Caco-2 (cell line): ENCODE data around the gene FAM43B. TPM values are rescaled to one million over a fixed set of nuclear protein-coding genes. Genes with fewer than 3 reads are reported as not detected.

ENCODE experiments used
- BruUV-seq: library from RNA; stranded (reverse); fragments of 400-500 nt; replicated peaks from 2 replicates; lab custom pipeline; 2021; lab: Mats Ljungman, UMichigan
- CTCF ChIA-PET: fragments of 300-600 bp; sonication (Branson Sonifier 250); formaldehyde crosslinking; loops from one replicate; lab custom pipeline; 2022; ENCODE audit warnings: antibody characterized with exemption; lab: Charles Lee
- POLR2A ChIA-PET: fragments of 300-600 bp; sonication (Branson Sonifier 250); formaldehyde crosslinking; loops from one replicate; lab custom pipeline; 2022; ENCODE audit warnings: antibody characterized with exemption; lab: Charles Lee
- DNase-seq, 2 experiments: peaks; one replicate each; pipeline versions ENCODE4 v3.0.0 to v3.0.0-alpha.2; 2020 to 2022
- H3K27me3 ChIP-seq: replicated peaks from 2 replicates; pipeline ENCODE4 v1.6.0; 2011; ENCODE audit warnings: low read length; ENCODE audit not compliant: control insufficient read depth, insufficient read depth
- H3K36me3 ChIP-seq: 2 replicates; pipeline ENCODE4 v1.5.1; 2011; ENCODE audit warnings: low read length; ENCODE audit not compliant: control insufficient read depth, insufficient read depth
- H3K4me1 ChIP-seq: fragments of 250-450 bp; sonication (Bioruptor Pico); 2 replicates; pipeline ENCODE4 v1.5.1; 2020; ENCODE audit warnings: mild to moderate bottlenecking
- H3K4me3 ChIP-seq: 2 replicates; pipeline ENCODE4 v1.5.1; 2011; ENCODE audit warnings: low read depth, mild to moderate bottlenecking, control low read depth, low read length
- H3K9me3 ChIP-seq: fragments of 250-450 bp; sonication (Bioruptor Pico); 2 replicates; pipeline ENCODE4 v1.5.1; 2020; ENCODE audit warnings: mild to moderate bottlenecking, moderate library complexity
- H3K27ac Mint-ChIP-seq: one replicate; pipeline ENCODE4 v1.8.0; 2022; ENCODE audit warnings: mixed read lengths; ENCODE audit not compliant: unreplicated experiment
- H3K27me3 Mint-ChIP-seq: one replicate; pipeline ENCODE4 v1.8.0; 2022; ENCODE audit warnings: mixed read lengths; ENCODE audit not compliant: insufficient read depth, unreplicated experiment
- H3K36me3 Mint-ChIP-seq: one replicate; pipeline ENCODE4 v1.8.0; 2022; ENCODE audit warnings: mild to moderate bottlenecking, mixed read lengths; ENCODE audit not compliant: insufficient read depth, unreplicated experiment
- H3K4me1 Mint-ChIP-seq: one replicate; pipeline ENCODE4 v1.8.0; 2022; ENCODE audit warnings: low read depth, mixed read lengths; ENCODE audit not compliant: unreplicated experiment
- H3K4me3 Mint-ChIP-seq: one replicate; pipeline ENCODE4 v1.8.0; 2022; ENCODE audit warnings: mild to moderate bottlenecking, moderate library complexity, mixed read lengths; ENCODE audit not compliant: unreplicated experiment
- H3K9me3 Mint-ChIP-seq: one replicate; pipeline ENCODE4 v1.8.0; 2022; ENCODE audit warnings: mixed read lengths; ENCODE audit not compliant: unreplicated experiment
- CTCF ChIP-seq, 2 experiments: fragments of 200-600 bp in 1 of 2; IDR thresholded peaks; 1 replicate in 1 of 2; 2 replicates in 1 of 2; pipeline versions ENCODE4 v1.5.1 to v1.8.0; 2011 to 2022; ENCODE audit warnings: antibody characterized with exemption in 1 of 2, control low read depth in 1 of 2, inconsistent platforms in 1 of 2, low read depth in 1 of 2, low read length in 1 of 2, mild to moderate bottlenecking in 1 of 2, moderate library complexity in 1 of 2; ENCODE audit not compliant: insufficient read depth in 1 of 2, severe bottlenecking in 1 of 2, unreplicated experiment in 1 of 2
- intact Hi-C: fragments of 100-400 bp; cut with micrococcal nuclease; formaldehyde crosslinking; loops from one replicate; pipeline ENCODE4 v1.10.0; 2022; ENCODE audit not compliant: unreplicated experiment
- total RNA-seq: library from RNA; stranded (reverse); gene quantifications from 2 replicates; pipeline ENCODE4 v1.2.3, GENCODE V29; 2022

Gene FAM43B
- total RNA-seq, 1 experiment from 2014 or later = 3.6 TPM

DNA sequence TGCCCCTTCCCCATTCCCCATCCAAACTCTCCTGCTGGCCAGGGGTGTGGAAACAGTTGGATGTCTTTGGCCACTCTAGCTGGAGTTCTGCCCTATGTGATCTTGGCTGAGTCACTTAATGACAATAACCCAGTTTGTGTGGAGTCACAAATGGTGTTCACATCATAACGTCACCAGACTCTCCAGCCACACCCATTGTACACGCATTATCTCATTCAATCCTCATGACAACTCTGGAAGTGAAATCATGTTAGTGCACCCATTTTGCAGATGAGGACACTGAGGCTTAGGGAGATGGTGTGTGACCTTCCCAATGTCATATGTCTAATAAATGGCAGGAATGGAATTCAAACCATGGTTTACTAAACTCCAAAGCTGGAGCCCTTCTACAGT lies 35.3 kb downstream of the FAM43B start:
- no peaks in the 10 kb centered on the region for H3K9me3 ChIP-seq
- ChIA-PET POLR2A (no interaction called here), CTCF (interaction anchor here (1.5 kb wide), 1 partner anchor 46 kb away, joined by 8 read pairs; no protein-coding TSS in a partner anchor)
- H3K36me3 ChIP-seq = no peaks in the 10 kb centered on the region
- BruUV-seq = no TSS peak
- intact Hi-C loops = no loop called here
- no peaks in the 10 kb centered on the region for H3K27me3 ChIP-seq
- Mint-ChIP-seq H3K27me3 (no peaks in the 10 kb centered on the region), H3K4me3 (no peak overlapping the region), H3K27ac (no peak overlapping the region), H3K9me3 (no peaks in the 10 kb centered on the region), H3K4me1 (peaks cover 7% of the 10 kb centered on the region), H3K36me3 (no peaks in the 10 kb centered on the region)
- no peak for TF ChIP-seq CTCF (IDR thresholded peaks at IDR 0.05; ENCODE audit: insufficient read depth in 1 of 2, low read depth in 1 of 2, low read length in 1 of 2, severe bottlenecking in 1 of 2, unreplicated experiment in 1 of 2)
- no peak overlapping the region for H3K4me3 ChIP-seq
- peaks cover 16% of the 10 kb centered on the region; the same call in 1 of the 2 replicates for H3K4me1 ChIP-seq
- no peak for DNase-seq

- no peak within 1 kb of the TSS for H3K27ac Mint-ChIP-seq
- H3K4me3 ChIP-seq = peak within 1 kb of the TSS; percentile 2; the same call in 1 of the 2 replicates
Measured at GRCh38 chr1:20588634-20589225, 36.4 kb downstream of the FAM43B start, which contains the start of gene CDA. Gene CDA, plus strand, starts transcription at chr1:20589097. Its CDS starts 33 bp downstream, at chr1:20589130.

More at GRCh38 chr1:20588634-20589225, 36.4 kb downstream of the FAM43B start, which contains the start of gene CDA:
- ChIA-PET CTCF (interaction anchor here (1.5 kb wide), 1 partner anchor 45 kb away, joined by 8 read pairs; no protein-coding TSS in a partner anchor), POLR2A (no interaction called here)
- Histone ChIP-seq H3K4me1 (peaks cover 16% of the 10 kb centered on the region; the same call in 1 of the 2 replicates), H3K36me3 (no peaks in the 10 kb centered on the region), H3K9me3 (no peaks in the 10 kb centered on the region), H3K27me3 (no peaks in the 10 kb centered on the region)
- no peaks in the 10 kb centered on the region for H3K9me3 Mint-ChIP-seq
- H3K4me3 Mint-ChIP-seq = no peak within 1 kb of the TSS
- H3K36me3 Mint-ChIP-seq = no peaks in the 10 kb centered on the region
- no peak for TF ChIP-seq CTCF (IDR thresholded peaks at IDR 0.05; ENCODE audit: insufficient read depth in 1 of 2, low read depth in 1 of 2, low read length in 1 of 2, severe bottlenecking in 1 of 2, unreplicated experiment in 1 of 2)
- H3K27me3 Mint-ChIP-seq = no peaks in the 10 kb centered on the region
- intact Hi-C loops = no loop called here
- peaks cover 7% of the 10 kb centered on the region for H3K4me1 Mint-ChIP-seq
- DNase-seq = peak; percentile 10 to 43
- BruUV-seq = no TSS peak
